OCI-LY3 (cell line): Measurements from ENCODE around the gene TMEM231.

Experiments used
- EZH2phosphoT487 ChIP-seq: fragments of 200-600 bp; shearing (Covaris generic); IDR thresholded peaks from 2 replicates; pipeline ENCODE4 v1.6.1; 2018; ENCODE audit warnings: antibody characterized with exemption, mixed run types, low read depth
- TF ChIP-seq, protein P1 (sequence below): fragments of 200-600, 300-600 bp; sonication (generic); IDR thresholded peaks from 2 replicates; pipeline ENCODE4 v1.5.1; 2014; ENCODE audit warnings: antibody characterized with exemption, low read length, low read depth

DNA sequence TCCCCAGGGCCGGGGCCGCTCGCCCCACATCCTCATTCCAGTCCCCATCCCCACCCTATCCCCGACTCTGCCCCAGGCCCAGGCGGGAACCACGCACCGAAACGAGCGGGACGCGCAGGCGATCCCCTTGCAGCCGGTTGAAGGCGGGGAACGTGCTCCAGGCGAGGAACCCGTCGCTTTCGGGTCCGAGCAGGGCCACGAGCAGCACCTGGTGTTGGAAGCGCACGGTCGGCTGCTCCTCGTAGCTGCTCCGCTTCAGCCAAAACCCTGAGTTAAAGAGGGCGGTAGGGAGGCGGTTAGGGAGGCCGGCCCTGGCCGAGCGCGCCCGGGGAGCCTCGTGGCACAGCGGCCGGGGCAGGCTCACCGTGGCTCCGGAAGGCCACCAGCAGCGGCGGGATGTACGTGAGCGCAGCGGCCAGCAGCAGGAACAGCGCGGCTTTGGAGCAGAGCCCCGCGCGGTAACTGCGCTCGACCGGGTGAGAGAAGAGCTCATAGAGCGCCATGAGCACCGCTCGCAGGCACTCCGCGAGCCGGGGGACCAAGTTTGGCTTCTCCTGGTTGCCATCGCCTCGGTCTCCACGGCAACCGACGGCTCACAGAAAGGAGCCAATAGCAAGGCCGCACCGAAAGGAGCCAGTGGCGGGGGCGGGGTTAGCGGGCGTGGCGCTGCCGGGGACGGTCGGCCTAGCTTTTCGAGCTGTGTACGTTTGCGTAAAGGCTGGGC is at the start of gene TMEM231:
- TF ChIP-seq, protein P1, sequence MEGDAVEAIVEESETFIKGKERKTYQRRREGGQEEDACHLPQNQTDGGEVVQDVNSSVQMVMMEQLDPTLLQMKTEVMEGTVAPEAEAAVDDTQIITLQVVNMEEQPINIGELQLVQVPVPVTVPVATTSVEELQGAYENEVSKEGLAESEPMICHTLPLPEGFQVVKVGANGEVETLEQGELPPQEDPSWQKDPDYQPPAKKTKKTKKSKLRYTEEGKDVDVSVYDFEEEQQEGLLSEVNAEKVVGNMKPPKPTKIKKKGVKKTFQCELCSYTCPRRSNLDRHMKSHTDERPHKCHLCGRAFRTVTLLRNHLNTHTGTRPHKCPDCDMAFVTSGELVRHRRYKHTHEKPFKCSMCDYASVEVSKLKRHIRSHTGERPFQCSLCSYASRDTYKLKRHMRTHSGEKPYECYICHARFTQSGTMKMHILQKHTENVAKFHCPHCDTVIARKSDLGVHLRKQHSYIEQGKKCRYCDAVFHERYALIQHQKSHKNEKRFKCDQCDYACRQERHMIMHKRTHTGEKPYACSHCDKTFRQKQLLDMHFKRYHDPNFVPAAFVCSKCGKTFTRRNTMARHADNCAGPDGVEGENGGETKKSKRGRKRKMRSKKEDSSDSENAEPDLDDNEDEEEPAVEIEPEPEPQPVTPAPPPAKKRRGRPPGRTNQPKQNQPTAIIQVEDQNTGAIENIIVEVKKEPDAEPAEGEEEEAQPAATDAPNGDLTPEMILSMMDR: no peak; the same call in 1 of the 2 replicates
- TF ChIP-seq EZH2phosphoT487: no peak
